Measurements from ENCODE around the gene SLCO2B1. TPM values are rescaled to one million over a fixed set of nuclear protein-coding genes. Genes with fewer than 3 reads are reported as not detected.

Gene SLCO2B1
- total RNA-seq, 4 donors from 2014 or later, result 72.9 to 165 (median 111) TPM

- Histone ChIP-seq H3K4me3 (no peak overlapping the region), H3K27ac (no peak overlapping the region), H3K36me3 (no peaks in the 10 kb centered on the region), H3K9me3 (no peaks in the 10 kb centered on the region), H3K4me1 (peaks cover 0 to 11% (median 8%) of the 10 kb centered on the region in 4 donors), H3K27me3 (peaks cover 26% of the 10 kb centered on the region)
- intact Hi-C loops (cut with DNase I; ENCODE audit: low total_unique reads) (no loop called here), in situ Hi-C loops (cut with MboI; ENCODE audit: low pct_ligation_motif_present in 1 of 4, low pct_unique_long_range_greater_than_20kb in 1 of 4, low sequenced_read_pairs in 3 of 4) (loop anchor here in 3 of 4 donors (25.0 kb wide), 2 partner anchors 224 to 299 kb away; partner anchors contain the start of genes SPCS2 (in 3 of the 3) and XRRA1 (in 3 of the 3))
- no peak for DNase-seq
- WGBS, 2 donors (ENCODE audit: low coverage in 1 of 2), result 56 to 78% methylated on average over 4 to 8 of the region's 8 CpGs
- no peak for TF ChIP-seq POLR2A (IDR thresholded peaks at IDR 0.05)
- no peak for TF ChIP-seq POLR2AphosphoS5 (IDR thresholded peaks at IDR 0.05)
- TF ChIP-seq CTCF (IDR thresholded peaks at IDR 0.05), result no peak
- TF ChIP-seq EP300 (IDR thresholded peaks at IDR 0.05; ENCODE audit: low read depth), result no peak
Observed at GRCh38 chr11:75236062-75236461, 85.2 kb downstream of the SLCO2B1 start.

GRCh38 chr11:75237050-75237449 is 86.1 kb downstream of the SLCO2B1 start:
- intact Hi-C loops (cut with DNase I; ENCODE audit: low total_unique reads) (no loop called here), in situ Hi-C loops (cut with MboI; ENCODE audit: low pct_ligation_motif_present in 1 of 4, low pct_unique_long_range_greater_than_20kb in 1 of 4, low sequenced_read_pairs in 3 of 4) (loop anchor here in 3 of 4 donors (25.0 kb wide), 2 partner anchors 225 to 300 kb away; partner anchors contain the start of genes SPCS2 (in 3 of the 3) and XRRA1 (in 3 of the 3))
- Histone ChIP-seq H3K9me3 (no peaks in the 10 kb centered on the region), H3K27ac (no peak overlapping the region), H3K36me3 (no peaks in the 10 kb centered on the region), H3K4me3 (no peak overlapping the region), H3K4me1 (peaks cover 0 to 13% (median 10%) of the 10 kb centered on the region in 4 donors), H3K27me3 (peaks cover 31% of the 10 kb centered on the region)
- TF ChIP-seq CTCF (IDR thresholded peaks at IDR 0.05), result no peak
- TF ChIP-seq POLR2AphosphoS5 (IDR thresholded peaks at IDR 0.05), result no peak
- no peak for TF ChIP-seq EP300 (IDR thresholded peaks at IDR 0.05; ENCODE audit: low read depth)
- TF ChIP-seq POLR2A (IDR thresholded peaks at IDR 0.05), result no peak
- DNase-seq, result no peak
- 72 to 80% methylated on average over 1 to 8 of the region's 8 CpGs for WGBS, 2 donors (ENCODE audit: low coverage in 1 of 2)

- in situ Hi-C loops (cut with MboI; ENCODE audit: low pct_ligation_motif_present in 1 of 4, low pct_unique_long_range_greater_than_20kb in 1 of 4, low sequenced_read_pairs in 3 of 4), result loop anchor here in 3 of 4 donors (25.0 kb wide), 2 partner anchors 227 to 302 kb away; partner anchors contain the start of genes SPCS2 (in 3 of the 3) and XRRA1 (in 3 of the 3)
- DNase-seq, result no peak
- H3K27me3 ChIP-seq, result peaks cover 48% of the 10 kb centered on the region
- intact Hi-C loops (cut with DNase I; ENCODE audit: low total_unique reads), result no loop called here
- no peaks in the 10 kb centered on the region for H3K36me3 ChIP-seq
- TF ChIP-seq EP300 (IDR thresholded peaks at IDR 0.05; ENCODE audit: low read depth) (no peak), POLR2AphosphoS5 (IDR thresholded peaks at IDR 0.05) (no peak), CTCF (IDR thresholded peaks at IDR 0.05) (no peak)
- WGBS, 2 donors (ENCODE audit: low coverage in 1 of 2), result 73 to 77% methylated on average over 5 to 9 of the region's 9 CpGs
- no peak overlapping the region for H3K4me3 ChIP-seq
- H3K27ac ChIP-seq, result no peak overlapping the region
- H3K4me1 ChIP-seq, result peaks cover 0 to 16% (median 11%) of the 10 kb centered on the region in 4 donors
- no peaks in the 10 kb centered on the region for H3K9me3 ChIP-seq
Observed at GRCh38 chr11:75238595-75239440, 87.9 kb downstream of the SLCO2B1 start.

- in situ Hi-C loops (cut with MboI; ENCODE audit: low pct_ligation_motif_present in 1 of 4, low pct_unique_long_range_greater_than_20kb in 1 of 4, low sequenced_read_pairs in 3 of 4) (loop anchor here (10.0 to 25.0 kb wide), 4 partner anchors 95 to 302 kb away; partner anchors contain the start of genes SPCS2 (in 3 of the 4) and XRRA1 (in 3 of the 4)), intact Hi-C loops (cut with DNase I; ENCODE audit: low total_unique reads) (no loop called here)
- 64 to 90% methylated on average over 2 to 10 of the region's 10 CpGs for WGBS, 2 donors (ENCODE audit: low coverage in 1 of 2)
Observed at GRCh38 chr11:75239531-75240290, 88.8 kb downstream of the SLCO2B1 start.

More at GRCh38 chr11:75239531-75240290, 88.8 kb downstream of the SLCO2B1 start:
- Histone ChIP-seq H3K4me1 (peaks cover 0 to 16% (median 11%) of the 10 kb centered on the region in 4 donors), H3K27me3 (peaks cover 56% of the 10 kb centered on the region), H3K27ac (no peak overlapping the region), H3K36me3 (no peaks in the 10 kb centered on the region), H3K4me3 (no peak overlapping the region), H3K9me3 (no peaks in the 10 kb centered on the region)
- no peak for DNase-seq
- no peak for TF ChIP-seq POLR2AphosphoS5 (IDR thresholded peaks at IDR 0.05)
- TF ChIP-seq EP300 (IDR thresholded peaks at IDR 0.05; ENCODE audit: low read depth), result no peak
- TF ChIP-seq POLR2A (IDR thresholded peaks at IDR 0.05), result no peak

Measured in transverse colon (tissue), 4 donors.